WTC11 (cell line): ENCODE data around the gene FBP1. TPM values are rescaled to one million over a fixed set of nuclear protein-coding genes. Genes with fewer than 3 reads are reported as not detected.

Experiments used
- ATAC-seq: fragments of 200-7000 bp; cut with Tn5 transposase; 2 replicates; pipeline ENCODE4 v1.10.0; 2021; ENCODE audit warnings: mild to moderate bottlenecking, moderate library complexity
- CTCF ChIA-PET: fragments of 300-600 bp; sonication (Branson Sonifier 250); formaldehyde crosslinking; loops from one replicate; lab custom pipeline; 2021; ENCODE audit warnings: antibody characterized with exemption; lab: Charles Lee
- POLR2A ChIA-PET: fragments of 350-600 bp; sonication (Branson Sonifier 250); formaldehyde crosslinking; loops from one replicate; lab custom pipeline; 2021; ENCODE audit warnings: antibody characterized with exemption; lab: Charles Lee
- DNase-seq: peaks from one replicate; pipeline ENCODE4 v3.0.0; 2021; ENCODE audit warnings: low spot score
- H3K27ac Mint-ChIP-seq: 2 replicates; pipeline ENCODE4 v1.8.0; 2021; ENCODE audit warnings: mixed read lengths
- H3K27me3 Mint-ChIP-seq: 2 replicates; pipeline ENCODE4 v1.8.0; 2021; ENCODE audit warnings: low read depth, mild to moderate bottlenecking, moderate library complexity, mixed read lengths
- H3K36me3 Mint-ChIP-seq: 2 replicates; pipeline ENCODE4 v1.8.0; 2021; ENCODE audit warnings: mixed read lengths
- H3K4me1 Mint-ChIP-seq: 2 replicates; pipeline ENCODE4 v1.8.0; 2022; ENCODE audit warnings: mixed read lengths
- H3K4me3 Mint-ChIP-seq: 2 replicates; pipeline ENCODE4 v1.8.0; 2021; ENCODE audit warnings: mild to moderate bottlenecking, moderate library complexity, mixed read lengths
- H3K9me3 Mint-ChIP-seq: 2 replicates; pipeline ENCODE4 v1.8.0; 2021; ENCODE audit warnings: mixed read lengths
- ARID4B ChIP-seq: sonication (generic); formaldehyde crosslinking; IDR thresholded peaks from 2 replicates; pipeline ENCODE4 v1.8.0; 2023; ENCODE audit warnings: missing genetic modification reagents, mild to moderate bottlenecking, borderline replicate concordance
- ELF4 ChIP-seq: sonication (generic); formaldehyde crosslinking; IDR thresholded peaks from 2 replicates; pipeline ENCODE4 v1.8.1; 2022; ENCODE audit warnings: low read depth, mild to moderate bottlenecking, moderate library complexity, missing genetic modification reagents
- FOXK1 ChIP-seq: sonication (generic); formaldehyde crosslinking; IDR thresholded peaks from 2 replicates; pipeline ENCODE4 v1.8.0; 2022; ENCODE audit warnings: mild to moderate bottlenecking, moderate library complexity, missing genetic modification reagents
- GABPB1 ChIP-seq: sonication (generic); formaldehyde crosslinking; IDR thresholded peaks from 2 replicates; pipeline ENCODE4 v1.8.1; 2023; ENCODE audit warnings: mild to moderate bottlenecking, missing genetic modification reagents
- NFE2L1 ChIP-seq: sonication (generic); formaldehyde crosslinking; IDR thresholded peaks from 2 replicates; pipeline ENCODE4 v1.8.1; 2023; ENCODE audit warnings: missing genetic modification reagents
- NFYB ChIP-seq: sonication (generic); formaldehyde crosslinking; conservative IDR thresholded peaks from 2 replicates; pipeline ENCODE4 v1.8.0; 2022; ENCODE audit warnings: low read depth, missing genetic modification reagents
- NR1H2 ChIP-seq: sonication (generic); formaldehyde crosslinking; IDR thresholded peaks from 2 replicates; pipeline ENCODE4 v1.9.0; 2021; ENCODE audit warnings: mild to moderate bottlenecking, moderate library complexity, missing genetic modification reagents
- OVOL2 ChIP-seq: fragments of 250-450 bp; sonication (Bioruptor Pico); IDR thresholded peaks from 2 replicates; pipeline ENCODE4 v1.9.0; 2021; ENCODE audit warnings: mild to moderate bottlenecking, borderline replicate concordance
- RELA ChIP-seq: sonication (generic); formaldehyde crosslinking; IDR thresholded peaks from 2 replicates; pipeline ENCODE4 v1.8.1; 2022; ENCODE audit warnings: missing genetic modification reagents, mild to moderate bottlenecking, borderline replicate concordance
- RORB ChIP-seq: fragments of 250-450 bp; sonication (Bioruptor Pico); IDR thresholded peaks from 2 replicates; pipeline ENCODE4 v1.9.0; 2021; ENCODE audit warnings: mild to moderate bottlenecking
- SOX15 ChIP-seq: fragments of 250-450 bp; sonication (Bioruptor Pico); IDR thresholded peaks from 2 replicates; pipeline ENCODE4 v1.9.0; 2021; ENCODE audit warnings: mild to moderate bottlenecking
- TCF7 ChIP-seq: sonication (generic); formaldehyde crosslinking; IDR thresholded peaks from 2 replicates; pipeline ENCODE4 v1.8.0; 2022; ENCODE audit warnings: mild to moderate bottlenecking, low read depth, missing genetic modification reagents, moderate library complexity
- ZNF512 ChIP-seq: sonication (generic); formaldehyde crosslinking; IDR thresholded peaks from 2 replicates; pipeline ENCODE4 v1.8.1; 2022; ENCODE audit warnings: missing genetic modification reagents, borderline replicate concordance
- ZNF671 ChIP-seq: fragments of 250-450 bp; sonication (Bioruptor Pico); IDR thresholded peaks from 2 replicates; pipeline ENCODE4 v1.8.0; 2021; ENCODE audit warnings: mild to moderate bottlenecking
- total RNA-seq: library from RNA; stranded (reverse); gene quantifications from 3 replicates; pipeline ENCODE4 v1.2.3, GENCODE V29; 2021
- TF ChIP-seq, protein P1 (sequence below): sonication (generic); formaldehyde crosslinking; IDR thresholded peaks from 2 replicates; pipeline ENCODE4 v1.8.0; 2022; ENCODE audit warnings: mild to moderate bottlenecking, missing genetic modification reagents
- TF ChIP-seq, protein P2 (sequence below): sonication (generic); formaldehyde crosslinking; IDR thresholded peaks from 2 replicates; pipeline ENCODE4 v1.8.1; 2023; ENCODE audit warnings: mild to moderate bottlenecking, moderate library complexity, missing genetic modification reagents
- TF ChIP-seq, protein P3 (sequence below): sonication (generic); formaldehyde crosslinking; IDR thresholded peaks from 2 replicates; pipeline ENCODE4 v1.8.1; 2022; ENCODE audit warnings: low read depth, mild to moderate bottlenecking, moderate library complexity, missing genetic modification reagents, borderline replicate concordance
- TF ChIP-seq, protein P4 (sequence below): fragments of 250-450 bp; sonication (Bioruptor Pico); conservative IDR thresholded peaks from 2 replicates; pipeline ENCODE4 v1.9.0; 2021; ENCODE audit warnings: mild to moderate bottlenecking

The FBP1 gene
- total RNA-seq, 1 experiment from 2014 or later, result 6.4 TPM

DNA sequence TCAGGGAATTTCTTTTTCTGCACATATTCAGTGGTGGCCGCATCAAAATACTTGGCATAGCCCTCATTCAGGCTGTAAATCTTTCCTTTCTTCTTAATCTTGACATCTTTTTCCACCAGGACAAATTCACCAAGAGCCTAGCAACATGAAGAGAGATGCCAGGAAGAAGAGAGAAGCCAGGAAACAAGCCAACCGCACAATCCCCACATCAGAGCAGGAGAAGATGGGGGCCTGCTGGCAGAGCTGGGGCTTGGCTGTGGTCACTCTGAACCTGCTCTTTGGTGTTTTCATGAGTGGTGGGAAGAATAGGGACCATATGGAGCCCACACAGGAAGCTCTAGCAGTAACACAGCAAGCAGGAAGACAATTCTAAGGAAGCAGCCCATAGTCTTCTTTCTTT, 72.0 kb downstream of the FBP1 start:
- TF ChIP-seq ELF4 (CRISPR knock-in tag), result no peak
- CTCF ChIA-PET, result no interaction called here
- Mint-ChIP-seq H3K27ac (no peak overlapping the region), H3K4me1 (peaks cover 14% of the 10 kb centered on the region), H3K4me3 (no peak overlapping the region), H3K27me3 (peaks cover 4% of the 10 kb centered on the region), H3K36me3 (peaks cover 28% of the 10 kb centered on the region), H3K9me3 (peaks cover 11% of the 10 kb centered on the region)
- no peak for ATAC-seq
- POLR2A ChIA-PET, result interaction anchor here (0.5 kb wide), 1 partner anchor 54 kb away, joined by 4 read pairs; no protein-coding TSS in a partner anchor
- DNase-seq, result no peak

- Mint-ChIP-seq H3K27ac (no peak overlapping the region), H3K9me3 (peaks cover 11% of the 10 kb centered on the region), H3K4me3 (no peak overlapping the region), H3K36me3 (peaks cover 29% of the 10 kb centered on the region), H3K27me3 (no peaks in the 10 kb centered on the region), H3K4me1 (peaks cover 14% of the 10 kb centered on the region)
- DNase-seq (no peak), ATAC-seq (no peak)
- ChIA-PET POLR2A (no interaction called here), CTCF (no interaction called here)
- TF ChIP-seq, protein P1, sequence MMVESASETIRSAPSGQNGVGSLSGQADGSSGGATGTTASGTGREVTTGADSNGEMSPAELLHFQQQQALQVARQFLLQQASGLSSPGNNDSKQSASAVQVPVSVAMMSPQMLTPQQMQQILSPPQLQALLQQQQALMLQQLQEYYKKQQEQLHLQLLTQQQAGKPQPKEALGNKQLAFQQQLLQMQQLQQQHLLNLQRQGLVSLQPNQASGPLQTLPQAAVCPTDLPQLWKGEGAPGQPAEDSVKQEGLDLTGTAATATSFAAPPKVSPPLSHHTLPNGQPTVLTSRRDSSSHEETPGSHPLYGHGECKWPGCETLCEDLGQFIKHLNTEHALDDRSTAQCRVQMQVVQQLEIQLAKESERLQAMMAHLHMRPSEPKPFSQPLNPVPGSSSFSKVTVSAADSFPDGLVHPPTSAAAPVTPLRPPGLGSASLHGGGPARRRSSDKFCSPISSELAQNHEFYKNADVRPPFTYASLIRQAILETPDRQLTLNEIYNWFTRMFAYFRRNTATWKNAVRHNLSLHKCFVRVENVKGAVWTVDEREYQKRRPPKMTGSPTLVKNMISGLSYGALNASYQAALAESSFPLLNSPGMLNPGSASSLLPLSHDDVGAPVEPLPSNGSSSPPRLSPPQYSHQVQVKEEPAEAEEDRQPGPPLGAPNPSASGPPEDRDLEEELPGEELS, result no peak
- TF ChIP-seq ZNF512 (no peak), TCF7 (no peak), OVOL2 (CRISPR knock-in tag) (no peak), SOX15 (CRISPR knock-in tag) (no peak), NR1H2 (CRISPR knock-in tag) (no peak), NFE2L1 (CRISPR knock-in tag) (no peak), GABPB1 (CRISPR knock-in tag) (no peak), ARID4B (no peak), RORB (no peak), NFYB (CRISPR knock-in tag) (no peak), RELA (CRISPR knock-in tag) (no peak), ZNF671 (CRISPR knock-in tag) (no peak), FOXK1 (CRISPR knock-in tag) (no peak)
- TF ChIP-seq, protein P2, sequence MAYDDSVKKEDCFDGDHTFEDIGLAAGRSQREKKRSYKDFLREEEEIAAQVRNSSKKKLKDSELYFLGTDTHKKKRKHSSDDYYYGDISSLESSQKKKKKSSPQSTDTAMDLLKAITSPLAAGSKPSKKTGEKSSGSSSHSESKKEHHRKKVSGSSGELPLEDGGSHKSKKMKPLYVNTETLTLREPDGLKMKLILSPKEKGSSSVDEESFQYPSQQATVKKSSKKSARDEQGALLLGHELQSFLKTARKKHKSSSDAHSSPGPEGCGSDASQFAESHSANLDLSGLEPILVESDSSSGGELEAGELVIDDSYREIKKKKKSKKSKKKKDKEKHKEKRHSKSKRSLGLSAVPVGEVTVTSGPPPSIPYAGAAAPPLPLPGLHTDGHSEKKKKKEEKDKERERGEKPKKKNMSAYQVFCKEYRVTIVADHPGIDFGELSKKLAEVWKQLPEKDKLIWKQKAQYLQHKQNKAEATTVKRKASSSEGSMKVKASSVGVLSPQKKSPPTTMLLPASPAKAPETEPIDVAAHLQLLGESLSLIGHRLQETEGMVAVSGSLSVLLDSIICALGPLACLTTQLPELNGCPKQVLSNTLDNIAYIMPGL, result no peak
- TF ChIP-seq, protein P3, sequence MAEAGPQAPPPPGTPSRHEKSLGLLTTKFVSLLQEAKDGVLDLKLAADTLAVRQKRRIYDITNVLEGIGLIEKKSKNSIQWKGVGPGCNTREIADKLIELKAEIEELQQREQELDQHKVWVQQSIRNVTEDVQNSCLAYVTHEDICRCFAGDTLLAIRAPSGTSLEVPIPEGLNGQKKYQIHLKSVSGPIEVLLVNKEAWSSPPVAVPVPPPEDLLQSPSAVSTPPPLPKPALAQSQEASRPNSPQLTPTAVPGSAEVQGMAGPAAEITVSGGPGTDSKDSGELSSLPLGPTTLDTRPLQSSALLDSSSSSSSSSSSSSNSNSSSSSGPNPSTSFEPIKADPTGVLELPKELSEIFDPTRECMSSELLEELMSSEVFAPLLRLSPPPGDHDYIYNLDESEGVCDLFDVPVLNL, result no peak
- TF ChIP-seq, protein P4, sequence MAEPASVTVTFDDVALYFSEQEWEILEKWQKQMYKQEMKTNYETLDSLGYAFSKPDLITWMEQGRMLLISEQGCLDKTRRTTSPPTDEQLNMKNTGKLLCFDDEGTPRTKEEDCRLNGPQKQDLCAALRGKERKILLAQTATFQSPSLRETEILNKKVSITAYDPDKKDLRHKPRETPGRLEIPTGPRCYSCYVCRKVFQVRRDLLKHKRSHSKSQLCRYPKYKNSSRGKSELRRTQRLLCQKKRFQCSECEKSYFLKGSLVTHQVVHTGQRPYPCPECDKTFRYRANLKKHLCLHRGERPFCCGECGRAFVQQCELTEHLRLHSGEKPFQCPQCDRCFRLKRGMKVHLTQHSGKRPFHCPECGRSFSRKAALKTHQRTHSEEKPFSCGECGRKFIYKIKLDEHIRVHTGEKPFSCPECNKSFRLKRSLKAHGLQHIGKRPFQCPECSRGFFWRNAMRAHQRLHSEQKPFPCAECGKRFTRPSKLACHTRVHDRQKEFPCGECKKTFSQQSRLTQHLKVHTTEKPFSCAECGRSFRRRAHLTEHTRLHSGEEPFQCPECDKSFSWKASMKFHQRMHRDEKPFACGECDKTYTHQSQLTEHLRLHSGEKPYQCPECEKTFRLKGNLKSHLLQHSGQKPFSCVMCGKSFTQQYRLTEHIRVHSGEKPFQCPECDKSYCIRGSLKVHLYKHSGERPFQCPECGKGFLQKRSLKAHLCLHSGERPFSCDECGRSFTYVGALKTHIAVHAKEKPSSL (CRISPR knock-in tag), result no peak
Measured at GRCh38 chr9:94566550-94566949, 72.8 kb downstream of the FBP1 start.
